ENCODE data around the gene UBA5. TPM values are rescaled to one million over a fixed set of nuclear protein-coding genes. Genes with fewer than 3 reads are reported as not detected.

The UBA5 gene
- total and polyA plus RNA-seq, 9 of the 15 experiments (the other 6 are each of a cell fraction or from before 2014, with no cell fraction given), result 8.1 to 71.1 (median 29.4) TPM

DNA sequence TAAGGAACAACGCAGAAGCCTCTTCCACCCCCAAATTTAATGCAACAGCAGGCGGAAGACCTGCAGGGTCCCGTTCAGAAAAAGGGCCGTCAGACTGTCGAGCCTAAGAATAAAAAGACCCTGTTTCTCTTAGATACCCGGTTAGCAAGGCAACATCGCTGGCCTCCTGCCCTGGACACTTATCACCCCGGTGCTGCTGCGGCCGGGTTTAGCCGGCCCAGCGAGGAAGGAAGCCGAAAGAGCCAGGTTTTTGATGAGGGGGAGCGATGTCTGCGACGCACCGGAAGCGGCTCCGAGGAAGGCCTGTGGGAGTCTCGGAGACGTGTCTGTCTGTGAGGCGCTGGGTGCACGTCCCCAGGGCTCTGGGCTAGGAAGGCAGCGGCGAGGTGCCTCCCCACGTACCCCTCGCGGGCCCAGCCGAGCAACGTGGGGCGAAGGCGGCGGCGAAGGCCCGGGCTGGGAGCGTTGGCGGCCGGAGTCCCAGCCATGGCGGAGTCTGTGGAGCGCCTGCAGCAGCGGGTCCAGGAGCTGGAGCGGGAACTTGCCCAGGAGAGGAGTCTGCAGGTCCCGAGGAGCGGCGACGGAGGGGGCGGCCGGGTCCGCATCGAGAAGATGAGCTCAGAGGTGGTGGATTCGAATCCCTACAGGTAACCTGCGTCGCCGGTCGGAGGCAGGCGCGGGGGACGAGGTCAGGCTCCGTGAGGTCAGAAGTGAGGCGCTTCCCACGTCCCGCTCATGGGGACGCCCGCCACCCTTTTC, at the start of gene UBA5 (continued):
- TF ChIP-seq, protein P1, sequence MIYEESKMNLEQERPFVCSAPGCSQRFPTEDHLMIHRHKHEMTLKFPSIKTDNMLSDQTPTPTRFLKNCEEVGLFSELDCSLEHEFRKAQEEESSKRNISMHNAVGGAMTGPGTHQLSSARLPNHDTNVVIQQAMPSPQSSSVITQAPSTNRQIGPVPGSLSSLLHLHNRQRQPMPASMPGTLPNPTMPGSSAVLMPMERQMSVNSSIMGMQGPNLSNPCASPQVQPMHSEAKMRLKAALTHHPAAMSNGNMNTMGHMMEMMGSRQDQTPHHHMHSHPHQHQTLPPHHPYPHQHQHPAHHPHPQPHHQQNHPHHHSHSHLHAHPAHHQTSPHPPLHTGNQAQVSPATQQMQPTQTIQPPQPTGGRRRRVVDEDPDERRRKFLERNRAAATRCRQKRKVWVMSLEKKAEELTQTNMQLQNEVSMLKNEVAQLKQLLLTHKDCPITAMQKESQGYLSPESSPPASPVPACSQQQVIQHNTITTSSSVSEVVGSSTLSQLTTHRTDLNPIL (CRISPR knock-in tag; IDR thresholded peaks at IDR 0.05), result no peak
- TF ChIP-seq, protein P2, sequence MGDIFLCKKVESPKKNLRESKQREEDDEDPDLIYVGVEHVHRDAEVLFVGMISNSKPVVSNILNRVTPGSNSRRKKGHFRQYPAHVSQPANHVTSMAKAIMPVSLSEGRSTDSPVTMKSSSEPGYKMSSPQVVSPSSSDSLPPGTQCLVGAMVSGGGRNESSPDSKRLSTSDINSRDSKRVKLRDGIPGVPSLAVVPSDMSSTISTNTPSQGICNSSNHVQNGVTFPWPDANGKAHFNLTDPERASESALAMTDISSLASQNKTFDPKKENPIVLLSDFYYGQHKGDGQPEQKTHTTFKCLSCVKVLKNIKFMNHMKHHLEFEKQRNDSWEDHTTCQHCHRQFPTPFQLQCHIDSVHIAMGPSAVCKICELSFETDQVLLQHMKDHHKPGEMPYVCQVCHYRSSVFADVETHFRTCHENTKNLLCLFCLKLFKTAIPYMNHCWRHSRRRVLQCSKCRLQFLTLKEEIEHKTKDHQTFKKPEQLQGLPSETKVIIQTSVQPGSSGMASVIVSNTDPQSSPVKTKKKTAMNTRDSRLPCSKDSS (IDR thresholded peaks at IDR 0.05; ENCODE audit: low read depth, partially characterized antibody), result no peak
- TF ChIP-seq SUPT5H (IDR thresholded peaks at IDR 0.05) (peak; percentile 75), PYGO2 (tag; IDR thresholded peaks at IDR 0.05) (no peak), SIRT6 (IDR thresholded peaks at IDR 0.05; ENCODE audit: low read depth, low read length) (no peak), SAFB2 (IDR thresholded peaks at IDR 0.05; ENCODE audit: borderline replicate concordance, low read depth, low read length, severe bottlenecking) (no peak), ARNT (IDR thresholded peaks at IDR 0.05) (no peak), RNF2 (IDR thresholded peaks at IDR 0.05) (no peak), SP2 (IDR thresholded peaks at IDR 0.05; ENCODE audit: extremely low read depth, low read depth, low read length, poor library complexity, severe bottlenecking) (no peak), TBP (optimal IDR thresholded peaks at IDR 0.05; ENCODE audit: low read depth, low read length) (peak; percentile 68)
- TF ChIP-seq, protein P3, sequence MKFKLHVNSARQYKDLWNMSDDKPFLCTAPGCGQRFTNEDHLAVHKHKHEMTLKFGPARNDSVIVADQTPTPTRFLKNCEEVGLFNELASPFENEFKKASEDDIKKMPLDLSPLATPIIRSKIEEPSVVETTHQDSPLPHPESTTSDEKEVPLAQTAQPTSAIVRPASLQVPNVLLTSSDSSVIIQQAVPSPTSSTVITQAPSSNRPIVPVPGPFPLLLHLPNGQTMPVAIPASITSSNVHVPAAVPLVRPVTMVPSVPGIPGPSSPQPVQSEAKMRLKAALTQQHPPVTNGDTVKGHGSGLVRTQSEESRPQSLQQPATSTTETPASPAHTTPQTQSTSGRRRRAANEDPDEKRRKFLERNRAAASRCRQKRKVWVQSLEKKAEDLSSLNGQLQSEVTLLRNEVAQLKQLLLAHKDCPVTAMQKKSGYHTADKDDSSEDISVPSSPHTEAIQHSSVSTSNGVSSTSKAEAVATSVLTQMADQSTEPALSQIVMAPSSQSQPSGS (CRISPR knock-in tag; IDR thresholded peaks at IDR 0.05), result no peak
- TF ChIP-seq, protein P4, sequence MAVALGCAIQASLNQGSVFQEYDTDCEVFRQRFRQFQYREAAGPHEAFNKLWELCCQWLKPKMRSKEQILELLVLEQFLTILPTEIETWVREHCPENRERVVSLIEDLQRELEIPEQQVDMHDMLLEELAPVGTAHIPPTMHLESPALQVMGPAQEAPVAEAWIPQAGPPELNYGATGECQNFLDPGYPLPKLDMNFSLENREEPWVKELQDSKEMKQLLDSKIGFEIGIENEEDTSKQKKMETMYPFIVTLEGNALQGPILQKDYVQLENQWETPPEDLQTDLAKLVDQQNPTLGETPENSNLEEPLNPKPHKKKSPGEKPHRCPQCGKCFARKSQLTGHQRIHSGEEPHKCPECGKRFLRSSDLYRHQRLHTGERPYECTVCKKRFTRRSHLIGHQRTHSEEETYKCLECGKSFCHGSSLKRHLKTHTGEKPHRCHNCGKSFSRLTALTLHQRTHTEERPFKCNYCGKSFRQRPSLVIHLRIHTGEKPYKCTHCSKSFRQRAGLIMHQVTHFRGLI (CRISPR knock-in tag; IDR thresholded peaks at IDR 0.05), result no peak
- TF ChIP-seq, protein P5, sequence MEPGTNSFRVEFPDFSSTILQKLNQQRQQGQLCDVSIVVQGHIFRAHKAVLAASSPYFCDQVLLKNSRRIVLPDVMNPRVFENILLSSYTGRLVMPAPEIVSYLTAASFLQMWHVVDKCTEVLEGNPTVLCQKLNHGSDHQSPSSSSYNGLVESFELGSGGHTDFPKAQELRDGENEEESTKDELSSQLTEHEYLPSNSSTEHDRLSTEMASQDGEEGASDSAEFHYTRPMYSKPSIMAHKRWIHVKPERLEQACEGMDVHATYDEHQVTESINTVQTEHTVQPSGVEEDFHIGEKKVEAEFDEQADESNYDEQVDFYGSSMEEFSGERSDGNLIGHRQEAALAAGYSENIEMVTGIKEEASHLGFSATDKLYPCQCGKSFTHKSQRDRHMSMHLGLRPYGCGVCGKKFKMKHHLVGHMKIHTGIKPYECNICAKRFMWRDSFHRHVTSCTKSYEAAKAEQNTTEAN (CRISPR knock-in tag; IDR thresholded peaks at IDR 0.05), result no peak
- TF ChIP-seq, protein P6, sequence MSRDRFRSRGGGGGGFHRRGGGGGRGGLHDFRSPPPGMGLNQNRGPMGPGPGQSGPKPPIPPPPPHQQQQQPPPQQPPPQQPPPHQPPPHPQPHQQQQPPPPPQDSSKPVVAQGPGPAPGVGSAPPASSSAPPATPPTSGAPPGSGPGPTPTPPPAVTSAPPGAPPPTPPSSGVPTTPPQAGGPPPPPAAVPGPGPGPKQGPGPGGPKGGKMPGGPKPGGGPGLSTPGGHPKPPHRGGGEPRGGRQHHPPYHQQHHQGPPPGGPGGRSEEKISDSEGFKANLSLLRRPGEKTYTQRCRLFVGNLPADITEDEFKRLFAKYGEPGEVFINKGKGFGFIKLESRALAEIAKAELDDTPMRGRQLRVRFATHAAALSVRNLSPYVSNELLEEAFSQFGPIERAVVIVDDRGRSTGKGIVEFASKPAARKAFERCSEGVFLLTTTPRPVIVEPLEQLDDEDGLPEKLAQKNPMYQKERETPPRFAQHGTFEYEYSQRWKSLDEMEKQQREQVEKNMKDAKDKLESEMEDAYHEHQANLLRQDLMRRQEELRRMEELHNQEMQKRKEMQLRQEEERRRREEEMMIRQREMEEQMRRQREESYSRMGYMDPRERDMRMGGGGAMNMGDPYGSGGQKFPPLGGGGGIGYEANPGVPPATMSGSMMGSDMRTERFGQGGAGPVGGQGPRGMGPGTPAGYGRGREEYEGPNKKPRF (IDR thresholded peaks at IDR 0.05; ENCODE audit: low read depth, low read length), result no peak

All from K562 (cell line).